Transverse colon (tissue), 4 donors: ENCODE results near the gene HOGA1. TPM values are rescaled to one million over a fixed set of nuclear protein-coding genes. Genes with fewer than 3 reads are reported as not detected.

ENCODE experiments used
- DNase-seq: peaks from one replicate; pipeline ENCODE4 v3.0.0-alpha.2; 2019
- H3K27ac ChIP-seq, 4 donors: fragments of 200-600 bp; sonication (generic); 2 replicates each; pipeline ENCODE4 v1.5.1; 2016 to 2018; ENCODE audit warnings: inconsistent platforms in 4 of 4
- H3K27me3 ChIP-seq: fragments of 200-600 bp; sonication (generic); 2 replicates; pipeline ENCODE4 v1.5.1; 2017; ENCODE audit warnings: inconsistent platforms
- H3K36me3 ChIP-seq, 4 donors: fragments of 200-600 bp; sonication (generic); 2 replicates each; pipeline ENCODE4 v1.5.1; 2017 to 2019; ENCODE audit warnings: inconsistent platforms in 4 of 4
- H3K4me1 ChIP-seq, 4 donors: fragments of 200-600 bp; sonication (generic); 2 replicates each; pipeline ENCODE4 v1.5.1; 2017 to 2020; ENCODE audit warnings: inconsistent platforms in 4 of 4
- H3K4me3 ChIP-seq, 4 donors: fragments of 200-600 bp; sonication (generic); 1 replicate in 1 of 4; 2 replicates in 3 of 4; pipeline versions ENCODE4 v1.5.1 to v1.6.1; 2017 to 2019; ENCODE audit warnings: inconsistent platforms in 4 of 4
- H3K9me3 ChIP-seq, 2 donors: fragments of 200-600 bp; sonication (generic); 2 replicates each; pipeline ENCODE4 v1.5.1; 2017 to 2019; ENCODE audit warnings: inconsistent platforms in 2 of 2
- CTCF ChIP-seq, 5 experiments: fragments of 200-600 bp in 3 of 5; fragments of 450-650 bp in 2 of 5; sonication (generic) in 3 of 5; IDR thresholded peaks; 1 replicate in 2 of 5; 2 replicates in 3 of 5; pipeline ENCODE4 v1.5.1; 2016 to 2017; ENCODE audit warnings: antibody characterized with exemption in 5 of 5, inconsistent platforms in 3 of 5, mild to moderate bottlenecking in 2 of 5, moderate library complexity in 1 of 5
- EP300 ChIP-seq: sonication (generic); formaldehyde crosslinking; IDR thresholded peaks from one replicate; pipeline ENCODE4 v1.6.1; 2017; ENCODE audit warnings: antibody characterized with exemption, low read depth
- POLR2A ChIP-seq: fragments of 450-650 bp; IDR thresholded peaks from one replicate; pipeline ENCODE4 v1.6.1; 2016; ENCODE audit warnings: antibody characterized with exemption, mild to moderate bottlenecking, moderate library complexity
- POLR2AphosphoS5 ChIP-seq, 3 donors: sonication (generic); formaldehyde crosslinking; IDR thresholded peaks; one replicate each; pipeline ENCODE4 v1.6.1; 2016; ENCODE audit warnings: antibody characterized with exemption in 3 of 3
- WGBS, 2 donors: methylation state at CpG; one replicate each; pipeline ENCODE4 v1.1.5; 2018; ENCODE audit warnings: low coverage in 1 of 2; 5-methylcytosine and 5-hydroxymethylcytosine counted together
- in situ Hi-C, 4 donors: fragments of 200-750 bp; cut with MboI; loops; one replicate each; pipeline versions ENCODE4 v1.15.0 to v1.15.1; 2017; ENCODE audit warnings: low sequenced_read_pairs in 3 of 4, low pct_ligation_motif_present in 1 of 4, low pct_unique_long_range_greater_than_20kb in 1 of 4
- intact Hi-C: fragments of 100-400 bp; cut with DNase I; formaldehyde crosslinking; loops from one replicate; pipeline ENCODE4 v1.15.1; 2023; ENCODE audit warnings: low total_unique reads
- total RNA-seq, 4 donors: library from RNA; depleted of rRNA; stranded (reverse); fragments of >200 nt; gene quantifications; one replicate each; pipeline ENCODE4 v1.1.0, GENCODE V29; 2016

The HOGA1 gene
- total RNA-seq, 4 donors from 2014 or later: not detected

- in situ Hi-C loops (no loop called here), intact Hi-C loops (no loop called here)
- Histone ChIP-seq H3K27me3 (no peaks in the 10 kb centered on the region), H3K4me3 (no peak overlapping the region), H3K4me1 (no peaks in the 10 kb centered on the region), H3K9me3 (no peaks in the 10 kb centered on the region), H3K36me3 (no peaks in the 10 kb centered on the region), H3K27ac (no peak overlapping the region)
- DNase-seq: no peak
- TF ChIP-seq POLR2A (no peak), EP300 (no peak), POLR2AphosphoS5 (IDR thresholded peaks at IDR 0.05) (no peak), CTCF (IDR thresholded peaks at IDR 0.05) (no peak)
- 60 to 80% methylated on average over 1 to 9 of the region's 9 CpGs for WGBS, 2 donors
Measured at GRCh38 chr10:97577701-97578100, 6.5 kb upstream of the HOGA1 start.

- H3K27ac ChIP-seq: no peak overlapping the region
- WGBS, 2 donors: 76 to 87% methylated on average over 15 to 39 of the region's 40 CpGs
Measured at GRCh38 chr10:97578171-97578844, 5.9 kb upstream of the HOGA1 start.

GRCh38 chr10:97580421-97581367 lies 3.5 kb upstream of the HOGA1 start:
- no peak for TF ChIP-seq POLR2A
- TF ChIP-seq CTCF (IDR thresholded peaks at IDR 0.05): no peak
- no peak for TF ChIP-seq POLR2AphosphoS5 (IDR thresholded peaks at IDR 0.05)
- no peak for TF ChIP-seq EP300
- Histone ChIP-seq H3K36me3 (no peaks in the 10 kb centered on the region), H3K27me3 (no peaks in the 10 kb centered on the region), H3K9me3 (no peaks in the 10 kb centered on the region), H3K4me3 (no peak overlapping the region), H3K27ac (no peak overlapping the region), H3K4me1 (no peaks in the 10 kb centered on the region)
- no peak for DNase-seq
- intact Hi-C loops (no loop called here), in situ Hi-C loops (no loop called here)
- WGBS, 2 donors: 73 to 91% methylated on average over 2 to 9 of the region's 9 CpGs

More at GRCh38 chr10:97578171-97578844, 5.9 kb upstream of the HOGA1 start:
- no peak overlapping the region for H3K4me3 ChIP-seq
- H3K4me1 ChIP-seq: no peaks in the 10 kb centered on the region
- intact Hi-C loops: no loop called here
- in situ Hi-C loops: no loop called here
- TF ChIP-seq POLR2A (no peak), CTCF (IDR thresholded peaks at IDR 0.05) (no peak), POLR2AphosphoS5 (IDR thresholded peaks at IDR 0.05) (no peak), EP300 (no peak)
- no peaks in the 10 kb centered on the region for H3K27me3 ChIP-seq
- no peak for DNase-seq
- no peaks in the 10 kb centered on the region for H3K9me3 ChIP-seq
- H3K36me3 ChIP-seq: no peaks in the 10 kb centered on the region

- Histone ChIP-seq H3K4me3 (no peak overlapping the region), H3K27me3 (no peaks in the 10 kb centered on the region), H3K4me1 (no peaks in the 10 kb centered on the region), H3K36me3 (no peaks in the 10 kb centered on the region), H3K9me3 (no peaks in the 10 kb centered on the region), H3K27ac (no peak overlapping the region)
- DNase-seq: no peak
- WGBS, 2 donors: 94% methylated on average over 8 of the region's 8 CpGs; no CpG with 5 or more reads in 1 of the 2 donors
- in situ Hi-C loops (no loop called here), intact Hi-C loops (no loop called here)
- TF ChIP-seq EP300 (no peak), POLR2A (no peak)
Measured at GRCh38 chr10:97582169-97582568, 2.0 kb upstream of the HOGA1 start.
